GM21717 (cell line): Measurements from ENCODE around the gene MYPOP.
"Not testable (repeated sequence)": the region's sequence is repeated elsewhere in the genome, so short reads cannot be mapped to it uniquely, and the experiment has no call there.

Experiments
- ATAC-seq: cut with Tn5 transposase; IDR thresholded peaks from one replicate; pipeline ENCODE4 v1.9.1; 2021; ENCODE audit warnings: mild to moderate bottlenecking, moderate library complexity; ENCODE audit not compliant: unreplicated experiment

MYPOP gene

DNA sequence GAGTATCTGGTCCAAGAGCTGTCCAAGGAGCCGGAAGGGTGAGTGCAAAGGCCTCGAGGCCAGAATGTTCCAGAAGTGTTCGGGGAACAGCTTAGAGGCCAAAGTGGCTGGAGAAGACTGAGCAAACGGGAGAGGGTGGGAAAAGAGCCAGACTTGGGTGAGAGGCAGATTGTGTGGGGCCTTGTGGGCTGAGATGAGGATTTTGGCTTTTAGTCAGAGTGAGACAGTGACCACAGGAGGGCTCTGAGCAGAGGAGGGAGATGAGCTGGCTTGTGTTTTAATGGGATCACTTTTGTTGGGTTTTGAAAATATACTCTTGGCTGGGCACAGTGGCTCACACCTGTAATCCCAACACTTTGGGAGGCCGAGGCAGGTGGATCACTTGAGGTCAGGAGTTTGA is 6.5 kb upstream of the MYPOP start:
- ATAC-seq, result no peak

DNA sequence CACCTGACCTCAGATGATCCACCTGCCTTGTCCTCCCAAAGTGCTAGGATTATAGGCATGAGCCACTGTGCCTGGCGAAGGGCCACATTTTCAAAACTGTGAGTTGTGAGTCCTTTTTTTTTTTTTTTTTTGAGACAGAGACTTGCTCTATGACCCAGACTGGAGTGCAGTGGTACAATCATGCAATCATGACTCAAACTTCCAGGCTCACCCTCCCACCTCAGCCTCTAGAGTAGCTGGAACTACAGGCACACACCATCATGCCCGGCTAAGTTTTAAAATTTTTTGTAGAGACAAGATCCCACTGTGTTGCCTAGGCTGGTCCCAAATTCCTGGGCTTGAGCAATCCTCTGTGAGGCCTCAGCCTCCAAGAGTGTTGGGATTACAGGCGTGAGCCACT is 3.8 kb upstream of the MYPOP start:
- no peak for ATAC-seq

GRCh38 chr19:45905011-45905410 is 2.6 kb upstream of the MYPOP start:
- no peak for ATAC-seq

DNA sequence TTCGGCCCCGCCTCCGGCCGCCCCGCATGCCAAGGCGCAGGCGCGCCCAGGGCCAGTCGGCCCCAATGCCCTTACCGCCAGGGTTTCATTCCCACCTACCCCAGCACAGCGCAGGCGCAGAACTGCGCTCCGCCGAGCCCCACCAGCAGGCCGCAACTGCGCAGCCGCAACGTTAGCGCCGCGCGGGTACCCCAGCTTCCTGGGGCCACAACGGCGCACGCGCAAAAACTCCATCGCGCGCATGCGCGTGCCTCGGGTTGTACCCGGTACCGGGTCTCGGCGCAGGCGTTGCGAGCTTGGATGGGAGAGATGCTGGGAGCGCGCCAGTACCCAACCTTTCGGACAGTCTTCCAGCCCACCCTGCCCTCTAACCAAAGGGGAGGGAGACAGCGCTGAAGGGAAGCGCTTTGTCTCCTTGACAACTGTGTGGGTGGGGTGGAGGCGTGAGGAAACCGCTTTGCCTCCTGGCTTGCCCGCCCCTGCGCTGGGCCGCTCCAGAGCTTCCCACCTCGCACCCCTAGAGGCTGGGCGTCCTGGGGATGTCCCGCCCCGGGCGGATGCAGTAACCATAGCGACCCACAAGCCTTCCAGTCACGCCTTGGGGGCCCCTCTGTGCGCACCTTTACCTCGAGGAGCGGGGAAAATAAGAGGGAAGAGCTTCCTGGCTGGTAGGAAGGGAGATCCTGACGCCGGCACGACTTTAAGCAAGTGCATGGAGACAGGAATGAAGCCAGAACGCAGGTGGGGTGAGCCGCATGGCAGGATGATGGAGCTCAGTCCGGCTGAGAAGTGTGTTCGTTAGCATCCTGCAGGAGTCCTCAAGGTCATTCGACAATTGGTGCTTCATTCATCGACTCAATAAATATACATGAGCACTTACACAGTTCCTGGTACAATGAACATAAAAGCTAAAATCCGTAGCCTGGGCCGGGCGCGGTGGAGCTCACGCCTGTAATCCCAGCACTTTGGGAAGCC is 525 bp upstream of the MYPOP start:
- peak; percentile 70 for ATAC-seq

DNA sequence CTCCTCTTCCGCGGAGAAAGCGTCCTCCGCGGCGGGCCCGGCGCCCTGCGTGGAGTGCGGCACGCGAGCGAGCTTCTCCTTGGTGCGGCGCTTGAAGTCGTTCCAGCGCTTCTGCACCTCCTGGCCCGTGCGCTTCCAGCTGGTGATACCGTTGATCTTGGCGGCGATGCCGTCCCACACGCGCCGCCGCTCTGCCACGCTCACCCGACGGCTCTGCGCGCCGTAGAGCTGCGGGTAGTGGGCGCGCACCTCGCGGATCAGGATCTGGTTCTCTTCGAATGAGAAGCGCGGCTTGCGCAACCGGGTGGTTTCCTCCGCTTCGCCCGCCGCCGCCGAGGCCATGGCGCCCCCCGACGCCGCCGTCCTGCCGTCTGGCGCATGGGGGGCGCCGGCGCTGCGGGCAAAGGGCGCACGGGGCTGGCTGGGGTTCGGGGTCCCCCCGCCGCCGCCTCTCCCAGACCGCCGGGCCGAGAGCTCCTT is 941 bp downstream of the MYPOP start:
- no peak for ATAC-seq

GRCh38 chr19:45900738-45901431 is 1.5 kb downstream of the MYPOP start:
- no peak for ATAC-seq

DNA sequence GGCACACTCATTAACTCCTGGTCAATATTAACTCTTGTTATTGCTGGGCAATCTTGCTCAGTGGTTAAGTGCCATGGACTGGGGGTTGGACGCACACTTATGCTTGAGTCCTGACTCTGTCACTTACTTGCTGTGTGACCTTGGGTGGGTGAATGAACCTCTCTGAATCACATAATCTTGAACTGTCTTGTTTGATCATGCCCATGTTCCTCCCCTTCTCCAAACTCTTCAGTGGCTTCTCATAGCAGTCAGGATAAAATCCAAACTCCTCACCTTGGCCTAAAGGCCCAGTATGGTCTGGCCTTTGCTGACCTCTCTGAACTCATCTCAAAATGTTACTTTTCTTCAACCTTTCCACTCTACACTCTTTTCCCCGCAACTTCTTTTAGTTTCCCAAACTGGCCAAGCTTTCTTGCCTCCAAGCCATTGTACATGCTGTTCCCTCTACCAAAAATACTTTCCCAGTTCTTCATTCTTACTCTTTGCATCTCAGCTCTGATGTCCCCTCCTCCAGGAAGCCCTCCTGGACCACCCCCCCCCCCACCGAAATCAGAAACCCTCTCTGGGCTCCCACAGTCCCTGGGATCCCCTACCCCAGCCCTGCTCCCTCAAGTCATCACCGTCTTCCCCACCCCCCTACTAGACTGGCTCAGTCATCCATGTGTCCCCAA is 2.4 kb downstream of the MYPOP start:
- no peak for ATAC-seq

GRCh38 chr19:45899253-45899652 is 3.2 kb downstream of the MYPOP start:
- no peak for ATAC-seq

- no peak for ATAC-seq
Observed at GRCh38 chr19:45897261-45897812, 5.1 kb downstream of the MYPOP start.

- ATAC-seq, result not testable (repeated sequence)
Observed at GRCh38 chr19:45895983-45896599, 6.3 kb downstream of the MYPOP start.

- ATAC-seq, result no peak
Observed at GRCh38 chr19:45895519-45895972, 6.9 kb downstream of the MYPOP start.

DNA sequence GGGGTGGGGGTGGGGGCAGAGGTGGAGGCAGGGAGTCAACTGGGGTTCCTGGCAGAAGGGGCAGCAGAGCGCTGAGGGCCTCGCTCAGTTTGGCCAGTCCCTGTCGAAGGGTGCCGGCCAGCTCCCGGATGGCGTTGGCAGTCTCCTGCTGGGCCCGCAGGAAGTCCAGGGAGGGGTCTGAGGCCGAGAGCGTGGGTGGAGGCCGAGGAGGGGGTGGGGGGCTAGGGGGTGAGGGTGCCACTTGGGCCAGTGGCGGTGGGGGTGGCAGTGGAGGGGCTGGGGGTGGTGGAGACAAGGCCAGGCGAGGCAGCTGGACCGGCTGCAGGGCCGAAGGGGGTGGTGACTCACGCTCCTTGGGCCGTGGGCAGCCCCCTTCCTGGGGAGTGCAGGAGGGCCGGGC is 11.5 kb downstream of the MYPOP start:
- ATAC-seq, result no peak

DNA sequence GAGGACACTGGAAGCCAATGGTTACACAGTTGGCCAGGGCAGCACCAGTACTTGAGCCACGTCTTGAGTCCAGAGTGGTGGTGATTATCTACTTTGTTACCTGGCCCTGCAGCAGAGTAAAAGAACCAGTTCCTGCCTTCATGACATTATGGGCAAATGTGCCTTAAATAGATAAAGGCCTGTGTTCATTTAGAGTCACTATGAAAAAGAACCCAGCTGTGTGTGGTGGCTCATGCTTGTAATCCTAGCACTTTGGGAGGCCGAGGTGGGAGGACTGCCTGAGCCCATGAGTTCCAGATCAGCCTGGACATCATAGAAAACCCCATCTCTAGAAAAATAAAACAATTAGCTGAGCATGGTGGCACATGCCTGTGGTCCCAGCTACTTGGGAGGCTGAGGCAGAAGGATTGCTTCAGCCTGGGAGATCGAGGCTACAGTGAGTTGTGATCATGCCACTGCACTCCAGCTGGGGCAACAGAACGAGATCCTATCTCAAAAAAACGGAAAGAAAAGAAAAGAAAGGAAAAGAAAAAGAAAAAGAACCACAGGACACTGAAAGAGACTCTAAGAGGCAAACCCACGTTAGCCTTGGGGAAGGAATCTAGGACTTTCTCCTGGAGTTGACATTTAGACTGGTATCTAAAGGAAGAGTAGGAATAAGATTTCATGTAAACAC is 13.1 kb downstream of the MYPOP start:
- ATAC-seq, result no peak

DNA sequence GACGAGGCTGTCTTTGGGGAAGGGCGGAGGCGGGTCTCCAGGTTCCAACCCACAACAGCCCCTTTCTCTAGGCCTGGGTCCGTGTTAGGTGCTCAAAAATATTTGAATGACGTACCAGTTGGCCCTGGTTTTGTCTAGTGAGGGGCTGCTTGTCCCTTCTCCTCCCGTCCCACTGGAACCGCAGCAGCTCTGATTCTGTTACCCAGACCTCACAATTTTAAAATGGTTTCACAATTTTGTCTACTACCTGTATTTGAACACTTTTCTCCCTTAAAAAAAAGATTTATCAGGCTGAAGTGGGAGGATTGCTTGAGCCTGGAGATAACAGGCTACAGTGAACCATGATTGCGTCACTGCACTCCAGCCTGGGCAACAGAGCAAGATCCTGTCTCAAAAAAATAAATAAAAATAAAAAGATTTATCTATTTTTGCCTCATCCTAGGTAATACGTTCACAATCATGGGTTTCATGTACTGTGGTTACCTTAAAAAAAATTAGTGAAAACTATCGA is 15.2 kb downstream of the MYPOP start:
- no peak for ATAC-seq

GRCh38 chr19:45886427-45887199 is 15.8 kb downstream of the MYPOP start:
- peak; percentile 45 for ATAC-seq

DNA sequence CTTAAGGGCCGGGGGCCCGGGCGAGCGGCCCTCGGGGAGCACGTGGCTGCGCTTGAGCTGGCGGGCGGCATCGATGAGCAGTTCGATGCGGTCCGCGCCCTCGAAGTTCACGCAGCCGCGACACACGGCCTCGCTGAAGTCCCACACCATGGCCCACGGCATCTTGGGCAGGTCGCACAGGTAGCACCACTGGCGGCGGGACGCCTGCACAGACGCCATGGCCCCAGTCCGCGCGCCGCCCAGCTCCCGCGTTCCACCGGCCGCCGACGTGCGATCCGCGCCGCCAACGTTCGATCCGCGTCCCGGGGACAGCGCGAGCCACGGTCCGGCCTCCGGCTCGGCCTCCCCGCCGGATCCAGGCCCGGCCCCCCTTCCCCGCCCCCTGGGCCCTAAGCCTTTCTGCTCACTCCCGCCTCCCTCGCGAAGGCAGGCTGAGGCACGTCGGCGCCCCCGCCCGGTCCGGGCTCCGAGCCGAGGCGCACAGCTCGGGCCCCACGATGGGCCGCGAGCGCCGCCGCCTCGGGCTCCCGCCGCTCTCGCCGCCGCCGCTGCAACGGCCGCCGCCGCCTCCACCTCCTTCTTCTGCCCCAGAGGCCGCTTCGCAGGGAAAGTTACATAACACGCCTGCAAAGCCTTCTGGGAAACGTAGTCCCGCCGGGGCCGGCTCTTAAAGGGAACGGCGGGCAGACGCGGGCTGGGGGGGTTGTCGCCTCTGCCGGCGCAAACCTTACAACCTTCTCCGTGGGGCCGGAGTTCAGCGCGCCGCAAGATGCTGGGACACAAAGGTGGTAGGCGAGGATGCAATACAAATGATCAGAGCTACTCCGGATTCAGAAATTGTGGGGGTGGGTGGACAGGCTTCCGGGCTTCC is 16.6 kb downstream of the MYPOP start, which contains the start of gene IRF2BP1:
Gene IRF2BP1 (minus strand): TSS at position 586 of the 871 bp plus-strand sequence. CDS start 367 bp downstream, at position 219.
- ATAC-seq, result peak; percentile 40

DNA sequence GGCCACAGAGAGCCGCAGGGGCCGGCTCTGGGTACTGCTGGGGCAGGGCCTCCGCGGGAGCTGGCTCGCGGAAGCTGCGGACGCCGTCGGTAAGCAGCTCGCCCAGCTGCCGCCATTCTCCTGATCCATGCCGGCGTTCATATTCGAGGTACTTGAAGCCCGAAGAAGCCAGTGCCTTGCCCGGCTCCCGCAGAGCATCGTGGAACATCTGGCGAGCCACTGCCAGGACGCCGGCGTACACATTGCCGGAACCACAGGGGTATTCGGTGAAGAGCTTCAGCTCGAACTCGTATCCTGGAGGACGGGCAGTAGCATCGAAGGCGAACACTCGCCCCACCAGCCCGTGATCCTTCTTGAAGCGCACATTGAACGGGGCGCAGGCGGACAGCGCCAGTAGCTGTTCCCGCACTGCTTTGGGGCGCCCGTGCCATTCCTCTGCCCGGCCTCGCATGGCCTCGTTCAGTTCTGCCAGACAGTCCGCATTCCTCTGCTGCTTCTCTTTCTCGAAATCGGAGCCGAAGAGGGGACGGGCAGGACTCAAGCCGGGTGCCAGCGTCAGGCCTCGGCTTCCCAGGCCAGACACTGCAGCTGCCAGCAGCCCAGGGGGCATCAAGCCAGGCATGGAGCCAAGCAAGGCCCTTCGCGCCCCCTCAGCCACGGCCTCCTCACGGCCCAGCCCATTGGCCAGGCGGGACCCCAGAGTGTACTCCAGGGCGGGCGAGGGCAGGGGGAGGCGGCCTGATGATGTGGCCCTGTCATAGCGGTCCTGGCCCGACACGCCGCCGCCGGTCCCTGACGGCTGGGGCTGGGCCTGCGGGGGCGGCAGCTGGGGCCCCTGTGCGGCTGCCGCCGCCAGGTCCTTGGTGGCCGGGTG is 17.5 kb downstream of the MYPOP start:
- no peak for ATAC-seq
